ENCODE measurements around the gene TSSC4. TPM values are rescaled to one million over a fixed set of nuclear protein-coding genes. Genes with fewer than 3 reads are reported as not detected.

Gene TSSC4
- total RNA-seq, 1 experiment from 2014 or later: 35.6 TPM

- no peak for DNase-seq
- Histone ChIP-seq H3K79me2 (ENCODE audit: low read depth) (no peaks in the 10 kb centered on the region), H2AFZ (no peak overlapping the region), H3K27ac (no peak overlapping the region), H3K4me3 (no peak overlapping the region), H3K9me2 (ENCODE audit: insufficient read depth) (no peaks in the 10 kb centered on the region), H3K4me1 (replicated peaks; ENCODE audit: insufficient read depth) (no peaks in the 10 kb centered on the region), H3K9me3 (ENCODE audit: insufficient read depth, low read depth) (no peaks in the 10 kb centered on the region), H4K20me1 (ENCODE audit: insufficient read depth) (no peaks in the 10 kb centered on the region), H3K27me3 (ENCODE audit: insufficient read depth, low read depth) (0 out of 2 replicates have a peak, but pooled peaks cover 4% of the 10 kb centered on the region), H3F3A (ENCODE audit: insufficient read depth, low read depth) (no peaks in the 10 kb centered on the region), H3K36me3 (ENCODE audit: low read depth) (no peaks in the 10 kb centered on the region), H3K4me2 (no peak overlapping the region)
- CTCF ChIA-PET: no interaction called here
- TF ChIP-seq CTCF (conservative IDR thresholded peaks at IDR 0.05): no peak
- TF ChIP-seq EZH2 (IDR thresholded peaks at IDR 0.05; ENCODE audit: low read depth): no peak
- POLR2A ChIA-PET (ENCODE audit: unreplicated experiment): no interaction called here
- intact Hi-C loops (cut with micrococcal nuclease; ENCODE audit: unreplicated experiment): no loop called here
- no TSS peak for BruUV-seq (replicated peaks)
Measured at GRCh38 chr11:2412323-2412722, 11.8 kb downstream of the TSSC4 start.

- CTCF ChIA-PET: no interaction called here
- Histone ChIP-seq H3K79me2 (ENCODE audit: low read depth) (no peaks in the 10 kb centered on the region), H3K27ac (no peak overlapping the region), H3F3A (ENCODE audit: insufficient read depth, low read depth) (no peaks in the 10 kb centered on the region), H3K9me2 (ENCODE audit: insufficient read depth) (no peaks in the 10 kb centered on the region), H3K36me3 (ENCODE audit: low read depth) (no peaks in the 10 kb centered on the region), H3K27me3 (ENCODE audit: insufficient read depth, low read depth) (0 out of 2 replicates have a peak, but pooled peaks cover 4% of the 10 kb centered on the region), H3K4me1 (replicated peaks; ENCODE audit: insufficient read depth) (no peaks in the 10 kb centered on the region), H2AFZ (no peak overlapping the region), H3K4me3 (no peak overlapping the region), H4K20me1 (ENCODE audit: insufficient read depth) (no peaks in the 10 kb centered on the region), H3K4me2 (no peak overlapping the region), H3K9me3 (ENCODE audit: insufficient read depth, low read depth) (no peaks in the 10 kb centered on the region)
- BruUV-seq (replicated peaks): no TSS peak
- POLR2A ChIA-PET (ENCODE audit: unreplicated experiment): no interaction called here
- no peak for DNase-seq
- TF ChIP-seq CTCF (conservative IDR thresholded peaks at IDR 0.05) (no peak), EZH2 (IDR thresholded peaks at IDR 0.05; ENCODE audit: low read depth) (no peak)
- intact Hi-C loops (cut with micrococcal nuclease; ENCODE audit: unreplicated experiment): no loop called here
Measured at GRCh38 chr11:2413742-2414579, 13.4 kb downstream of the TSSC4 start.

GRCh38 chr11:2414616-2415015 lies 14.1 kb downstream of the TSSC4 start:
- no TSS peak for BruUV-seq (replicated peaks)
- H3K36me3 ChIP-seq (ENCODE audit: low read depth): no peaks in the 10 kb centered on the region
- H3F3A ChIP-seq (ENCODE audit: insufficient read depth, low read depth): no peaks in the 10 kb centered on the region
- no peaks in the 10 kb centered on the region for H4K20me1 ChIP-seq (ENCODE audit: insufficient read depth)
- ChIA-PET CTCF (no interaction called here), POLR2A (ENCODE audit: unreplicated experiment) (no interaction called here)
- no peak for TF ChIP-seq CTCF (conservative IDR thresholded peaks at IDR 0.05)
- no peak for TF ChIP-seq EZH2 (IDR thresholded peaks at IDR 0.05; ENCODE audit: low read depth)
- no peaks in the 10 kb centered on the region for H3K79me2 ChIP-seq (ENCODE audit: low read depth)
- H3K9me2 ChIP-seq (ENCODE audit: insufficient read depth): no peaks in the 10 kb centered on the region
- no peak overlapping the region for H3K4me3 ChIP-seq
- no peak overlapping the region for H2AFZ ChIP-seq
- no peak overlapping the region for H3K4me2 ChIP-seq
- intact Hi-C loops (cut with micrococcal nuclease; ENCODE audit: unreplicated experiment): loop anchor here (5.0 kb wide), 1 partner anchor 247 kb away; no protein-coding TSS in a partner anchor
- H3K27ac ChIP-seq: no peak overlapping the region
- DNase-seq: no peak
- H3K4me1 ChIP-seq (replicated peaks; ENCODE audit: insufficient read depth): no peaks in the 10 kb centered on the region
- 0 out of 2 replicates have a peak, but pooled peaks cover 4% of the 10 kb centered on the region for H3K27me3 ChIP-seq (ENCODE audit: insufficient read depth, low read depth)
- H3K9me3 ChIP-seq (ENCODE audit: insufficient read depth, low read depth): no peaks in the 10 kb centered on the region

All from PC-9 (cell line).